Retinal pigment epithelial cell (primary cell): Measurements from ENCODE around the gene GYS1.
A peak's percentile ranks its signal among the peaks of the same experiment; 100 is the strongest.

Experiments
- DNase-seq: peaks from one replicate; pipeline ENCODE4 v3.0.0-alpha.2; 2010; ENCODE audit warnings: low read depth
- H3K4me3 ChIP-seq: 2 replicates; pipeline ENCODE4 v1.5.1; 2011; ENCODE audit warnings: mild to moderate bottlenecking, low read length, control low read depth, moderate library complexity
- CTCF ChIP-seq: conservative IDR thresholded peaks from 2 replicates; pipeline ENCODE4 v1.5.1; 2011; ENCODE audit warnings: low read depth, low read length, control low read depth, inconsistent platforms

GYS1 gene

GRCh38 chr19:48988286-48988685 is 4.8 kb downstream of the GYS1 start:
- no peak for DNase-seq
- no peak overlapping the region for H3K4me3 ChIP-seq
- TF ChIP-seq CTCF, result no peak

- no peak for DNase-seq
- no peak overlapping the region for H3K4me3 ChIP-seq
- TF ChIP-seq CTCF, result peak; percentile 7
Measured at GRCh38 chr19:48987323-48987722, 5.8 kb downstream of the GYS1 start.

GRCh38 chr19:48986211-48986610 is 6.9 kb downstream of the GYS1 start:
- no peak overlapping the region for H3K4me3 ChIP-seq
- TF ChIP-seq CTCF, result no peak
- no peak for DNase-seq

GRCh38 chr19:48985711-48986110 is 7.4 kb downstream of the GYS1 start:
- no peak for TF ChIP-seq CTCF
- no peak for DNase-seq
- H3K4me3 ChIP-seq, result no peak overlapping the region

GRCh38 chr19:48982280-48982679 is 10.8 kb downstream of the GYS1 start:
- no peak for TF ChIP-seq CTCF
- DNase-seq, result no peak
- no peak overlapping the region for H3K4me3 ChIP-seq

- DNase-seq, result no peak
- H3K4me3 ChIP-seq, result no peak overlapping the region
- TF ChIP-seq CTCF, result no peak
Measured at GRCh38 chr19:48977061-48977460, 16.0 kb downstream of the GYS1 start.

GRCh38 chr19:48975947-48976847 is 16.9 kb downstream of the GYS1 start:
- TF ChIP-seq CTCF, result no peak
- no peak for DNase-seq
- no peak overlapping the region for H3K4me3 ChIP-seq
